Adipocyte (in vitro differentiated cells): ENCODE results near the gene AGPAT3.
A peak's percentile ranks its signal among the peaks of the same experiment; 100 is the strongest.

Source experiments
- DNase-seq: peaks from one replicate; pipeline ENCODE4 v3.0.0-alpha.2; 2015; ENCODE audit warnings: low read depth
- H3K27me3 ChIP-seq: replicated peaks from 2 replicates; pipeline ENCODE4 v1.7.0; 2013; ENCODE audit warnings: mild to moderate bottlenecking, low read length, moderate library complexity; ENCODE audit not compliant: control insufficient read depth, insufficient read depth
- H3K36me3 ChIP-seq: 2 replicates; pipeline ENCODE4 v1.7.0; 2013; ENCODE audit warnings: low read length, mild to moderate bottlenecking, moderate library complexity; ENCODE audit not compliant: control insufficient read depth, insufficient read depth, severe bottlenecking
- H3K4me1 ChIP-seq: 2 replicates; pipeline ENCODE4 v1.7.0; 2013; ENCODE audit warnings: mild to moderate bottlenecking, low read length, moderate library complexity; ENCODE audit not compliant: control insufficient read depth, insufficient read depth
- H3K4me3 ChIP-seq: 2 replicates; pipeline ENCODE4 v1.7.0; 2013; ENCODE audit warnings: mild to moderate bottlenecking, low read length, moderate library complexity
- H3K9ac ChIP-seq: 2 replicates; pipeline ENCODE4 v1.7.0; 2013; ENCODE audit warnings: mild to moderate bottlenecking, low read length, moderate library complexity
- H3K9me3 ChIP-seq: 2 replicates; pipeline ENCODE4 v1.7.0; 2013; ENCODE audit warnings: mild to moderate bottlenecking, low read length, moderate library complexity; ENCODE audit not compliant: control insufficient read depth

The AGPAT3 gene

GRCh38 chr21:43866659-43867331 is 1.8 kb downstream of the AGPAT3 start:
- Histone ChIP-seq H3K9ac (peak overlapping the region; percentile 83), H3K27me3 (peaks cover under 1% of the 10 kb centered on the region), H3K4me3 (peak overlapping the region; percentile 81), H3K4me1 (peaks cover 6% of the 10 kb centered on the region), H3K9me3 (no peaks in the 10 kb centered on the region), H3K36me3 (no peaks in the 10 kb centered on the region)
- no peak for DNase-seq

GRCh38 chr21:43867332-43867703 is 2.3 kb downstream of the AGPAT3 start:
- no peaks in the 10 kb centered on the region for H3K9me3 ChIP-seq
- peaks cover 6% of the 10 kb centered on the region for H3K4me1 ChIP-seq
- no peak overlapping the region for H3K4me3 ChIP-seq
- DNase-seq: no peak
- H3K27me3 ChIP-seq: no peaks in the 10 kb centered on the region
- H3K9ac ChIP-seq: no peak overlapping the region
- H3K36me3 ChIP-seq: no peaks in the 10 kb centered on the region

- Histone ChIP-seq H3K9ac (no peak overlapping the region), H3K36me3 (no peaks in the 10 kb centered on the region), H3K4me1 (peaks cover 6% of the 10 kb centered on the region), H3K9me3 (no peaks in the 10 kb centered on the region), H3K4me3 (no peak overlapping the region), H3K27me3 (no peaks in the 10 kb centered on the region)
- DNase-seq: no peak
Observed at GRCh38 chr21:43867948-43868347, 2.9 kb downstream of the AGPAT3 start.

GRCh38 chr21:43868461-43868860 is 3.4 kb downstream of the AGPAT3 start:
- no peaks in the 10 kb centered on the region for H3K9me3 ChIP-seq
- peaks cover 6% of the 10 kb centered on the region for H3K4me1 ChIP-seq
- H3K4me3 ChIP-seq: no peak overlapping the region
- DNase-seq: no peak
- H3K9ac ChIP-seq: no peak overlapping the region
- no peaks in the 10 kb centered on the region for H3K27me3 ChIP-seq
- H3K36me3 ChIP-seq: no peaks in the 10 kb centered on the region

DNA sequence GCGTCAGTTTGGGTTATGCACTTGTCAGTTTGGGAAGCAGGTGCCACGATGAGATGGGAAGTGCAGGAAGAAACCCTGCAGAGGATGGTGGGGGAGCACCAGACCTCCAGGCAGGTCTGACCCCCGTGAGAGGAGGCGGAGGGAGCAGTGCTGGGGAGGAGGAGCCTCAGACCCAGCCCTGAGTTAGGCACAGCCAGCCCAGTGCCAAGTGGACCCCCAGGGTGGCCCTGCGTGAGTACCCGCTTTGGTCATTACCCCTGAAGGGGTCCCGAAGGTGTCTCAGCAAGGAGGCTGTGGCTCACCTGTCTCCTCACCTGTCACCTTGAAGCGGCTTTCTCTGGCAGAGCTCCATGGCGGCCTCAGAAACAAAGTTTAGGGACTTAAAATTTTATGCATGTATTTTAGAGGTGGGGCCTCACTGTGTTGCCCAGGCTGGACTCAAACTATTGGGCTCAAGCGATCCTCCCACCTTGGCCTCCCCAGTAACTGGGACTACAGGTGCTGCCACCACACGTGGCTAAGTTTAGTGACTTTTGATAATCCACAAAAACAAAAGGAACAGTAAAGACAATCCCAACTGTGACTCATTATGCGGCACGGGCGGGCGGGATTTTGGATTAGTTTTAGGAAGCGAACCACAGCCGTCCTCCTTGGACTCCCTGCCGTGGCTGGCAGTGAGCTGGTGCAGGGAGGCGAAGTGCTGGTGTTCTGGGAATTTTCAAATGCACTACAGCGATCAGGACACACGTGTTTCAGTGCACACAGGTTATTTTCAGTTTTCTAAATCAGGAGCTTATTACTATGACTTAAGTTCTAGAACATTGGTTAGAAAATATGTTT is 4.7 kb downstream of the AGPAT3 start:
- Histone ChIP-seq H3K27me3 (no peaks in the 10 kb centered on the region), H3K9ac (no peak overlapping the region), H3K9me3 (no peaks in the 10 kb centered on the region), H3K4me3 (no peak overlapping the region), H3K36me3 (no peaks in the 10 kb centered on the region), H3K4me1 (peaks cover 6% of the 10 kb centered on the region)
- no peak for DNase-seq

GRCh38 chr21:43871487-43871886 is 6.5 kb downstream of the AGPAT3 start:
- H3K27me3 ChIP-seq: no peaks in the 10 kb centered on the region
- peaks cover 6% of the 10 kb centered on the region for H3K4me1 ChIP-seq
- no peak overlapping the region for H3K9ac ChIP-seq
- no peak for DNase-seq
- no peaks in the 10 kb centered on the region for H3K36me3 ChIP-seq
- no peak overlapping the region for H3K4me3 ChIP-seq
- peaks cover 3% of the 10 kb centered on the region for H3K9me3 ChIP-seq

- DNase-seq: no peak
- peaks cover 3% of the 10 kb centered on the region for H3K9me3 ChIP-seq
- H3K4me3 ChIP-seq: no peak overlapping the region
- no peak overlapping the region for H3K9ac ChIP-seq
- H3K27me3 ChIP-seq: no peaks in the 10 kb centered on the region
- H3K4me1 ChIP-seq: no peaks in the 10 kb centered on the region
- no peaks in the 10 kb centered on the region for H3K36me3 ChIP-seq
Observed at GRCh38 chr21:43872531-43873197, 7.6 kb downstream of the AGPAT3 start.

- Histone ChIP-seq H3K9me3 (peaks cover 3% of the 10 kb centered on the region), H3K27me3 (no peaks in the 10 kb centered on the region), H3K4me1 (no peaks in the 10 kb centered on the region), H3K4me3 (no peak overlapping the region), H3K9ac (no peak overlapping the region), H3K36me3 (peaks cover 4% of the 10 kb centered on the region)
- DNase-seq: no peak
Observed at GRCh38 chr21:43873673-43874072, 8.7 kb downstream of the AGPAT3 start.

GRCh38 chr21:43874085-43874805 is 9.2 kb downstream of the AGPAT3 start:
- DNase-seq: peak; percentile 28
- Histone ChIP-seq H3K27me3 (no peaks in the 10 kb centered on the region), H3K4me3 (no peak overlapping the region), H3K9me3 (peaks cover 3% of the 10 kb centered on the region), H3K4me1 (no peaks in the 10 kb centered on the region), H3K9ac (no peak overlapping the region), H3K36me3 (peaks cover 4% of the 10 kb centered on the region)

DNA sequence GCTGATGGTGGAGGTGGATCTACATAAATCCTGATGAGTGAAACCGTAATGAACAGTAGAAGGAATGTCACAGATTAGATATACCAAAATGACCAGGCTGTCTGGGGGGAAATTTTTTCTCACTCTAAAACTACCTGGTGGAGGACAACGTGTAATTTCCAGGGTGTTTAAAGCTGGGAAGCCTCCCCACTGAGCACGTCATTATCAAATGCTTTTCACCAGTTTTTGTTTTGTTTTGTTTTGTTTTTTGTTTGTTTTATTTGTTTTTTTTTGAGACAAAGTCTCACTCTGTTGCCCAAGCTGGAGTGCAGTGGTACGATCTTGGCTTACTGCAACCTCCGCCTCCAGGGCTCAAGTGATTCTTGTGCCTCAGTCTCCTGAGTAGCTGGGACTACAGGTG is 11.6 kb downstream of the AGPAT3 start:
- peaks cover 17% of the 10 kb centered on the region for H3K4me1 ChIP-seq
- no peak overlapping the region for H3K9ac ChIP-seq
- H3K27me3 ChIP-seq: no peaks in the 10 kb centered on the region
- H3K9me3 ChIP-seq: peaks cover 3% of the 10 kb centered on the region
- DNase-seq: no peak
- peaks cover 4% of the 10 kb centered on the region for H3K36me3 ChIP-seq
- no peak overlapping the region for H3K4me3 ChIP-seq
